NT2/D1 (cell line): ENCODE results near the gene CACNG4.

Experiments used
- DNase-seq: peaks from one replicate; pipeline ENCODE4 v3.0.0-alpha.2; 2011; ENCODE audit warnings: low read depth, low spot score
- H3K27me3 ChIP-seq: 2 replicates; pipeline ENCODE4 v1.6.0; 2011; ENCODE audit warnings: mild to moderate bottlenecking; ENCODE audit not compliant: insufficient read length, insufficient read depth
- H3K36me3 ChIP-seq: 2 replicates; pipeline ENCODE4 v1.6.1; 2011; ENCODE audit warnings: mild to moderate bottlenecking, low read length, mixed read lengths; ENCODE audit not compliant: insufficient read depth, insufficient read length
- H3K4me1 ChIP-seq: 2 replicates; pipeline ENCODE4 v1.5.1; 2011; ENCODE audit not compliant: insufficient read depth, insufficient read length
- H3K4me3 ChIP-seq: 2 replicates; pipeline ENCODE4 v1.5.1; 2011; ENCODE audit warnings: low read depth; ENCODE audit not compliant: insufficient read length
- H3K9ac ChIP-seq: 2 replicates; pipeline ENCODE4 v1.6.0; 2011; ENCODE audit warnings: low read depth; ENCODE audit not compliant: insufficient read length
- H3K9me3 ChIP-seq: 2 replicates; pipeline ENCODE4 v1.5.1; 2011; ENCODE audit warnings: mild to moderate bottlenecking, low read length; ENCODE audit not compliant: insufficient read depth
- SUZ12 ChIP-seq: IDR thresholded peaks from 2 replicates; pipeline ENCODE4 v1.6.1; 2011; ENCODE audit not compliant: insufficient read length, insufficient read depth; ENCODE audit errors: extremely low read depth
- YY1 ChIP-seq: IDR thresholded peaks from 2 replicates; pipeline ENCODE4 v1.6.1; 2011; ENCODE audit not compliant: insufficient read length, insufficient read depth
- ZNF274 ChIP-seq: IDR thresholded peaks from 2 replicates; pipeline ENCODE4 v1.6.1; 2011; ENCODE audit warnings: mild to moderate bottlenecking, low read depth, low read length

CACNG4 gene

GRCh38 chr17:66995944-66996343, 31.4 kb downstream of the CACNG4 start:
- TF ChIP-seq SUZ12 (no peak), YY1 (no peak), ZNF274 (no peak)
- no peaks in the 10 kb centered on the region for H3K27me3 ChIP-seq
- H3K9me3 ChIP-seq = peaks cover 11% of the 10 kb centered on the region; the same call in 1 of the 2 replicates
- DNase-seq = no peak
- peaks cover 12% of the 10 kb centered on the region for H3K36me3 ChIP-seq
- H3K4me1 ChIP-seq = no peaks in the 10 kb centered on the region
- H3K4me3 ChIP-seq = no peak overlapping the region
- H3K9ac ChIP-seq = no peak overlapping the region

GRCh38 chr17:66996926-66997325, 32.4 kb downstream of the CACNG4 start:
- no peaks in the 10 kb centered on the region for H3K27me3 ChIP-seq

GRCh38 chr17:67003231-67003630, 38.7 kb downstream of the CACNG4 start:
- Histone ChIP-seq H3K4me1 (no peaks in the 10 kb centered on the region), H3K9me3 (peaks cover 11% of the 10 kb centered on the region; the same call in 1 of the 2 replicates)
- DNase-seq = no peak

More at GRCh38 chr17:66996926-66997325, 32.4 kb downstream of the CACNG4 start:
- DNase-seq = no peak
- no peak for TF ChIP-seq ZNF274
- no peak for TF ChIP-seq SUZ12
- TF ChIP-seq YY1 = no peak
- no peak overlapping the region for H3K9ac ChIP-seq
- H3K4me1 ChIP-seq = no peaks in the 10 kb centered on the region
- H3K9me3 ChIP-seq = peaks cover 11% of the 10 kb centered on the region; the same call in 1 of the 2 replicates
- no peak overlapping the region for H3K4me3 ChIP-seq
- peaks cover 14% of the 10 kb centered on the region for H3K36me3 ChIP-seq

GRCh38 chr17:67004181-67004580, 39.7 kb downstream of the CACNG4 start:
- peaks cover 11% of the 10 kb centered on the region; the same call in 1 of the 2 replicates for H3K9me3 ChIP-seq
- H3K36me3 ChIP-seq = peaks cover 8% of the 10 kb centered on the region
- no peak overlapping the region for H3K9ac ChIP-seq
- TF ChIP-seq ZNF274 = no peak
- TF ChIP-seq SUZ12 = no peak
- TF ChIP-seq YY1 = no peak
- no peaks in the 10 kb centered on the region for H3K4me1 ChIP-seq
- no peaks in the 10 kb centered on the region for H3K27me3 ChIP-seq
- no peak overlapping the region for H3K4me3 ChIP-seq
- no peak for DNase-seq

More at GRCh38 chr17:67003231-67003630, 38.7 kb downstream of the CACNG4 start:
- H3K27me3 ChIP-seq = no peaks in the 10 kb centered on the region
- no peak overlapping the region for H3K9ac ChIP-seq
- no peak overlapping the region for H3K4me3 ChIP-seq
- no peak for TF ChIP-seq YY1
- TF ChIP-seq SUZ12 = no peak
- no peak for TF ChIP-seq ZNF274
- H3K36me3 ChIP-seq = peaks cover 8% of the 10 kb centered on the region

- no peak for TF ChIP-seq ZNF274
- no peak for TF ChIP-seq SUZ12
- no peak for TF ChIP-seq YY1
- DNase-seq = no peak
- Histone ChIP-seq H3K4me3 (no peak overlapping the region), H3K27me3 (no peaks in the 10 kb centered on the region), H3K36me3 (peaks cover 2% of the 10 kb centered on the region), H3K4me1 (peaks cover 1% of the 10 kb centered on the region), H3K9ac (no peak overlapping the region), H3K9me3 (no peaks in the 10 kb centered on the region)
Observed at GRCh38 chr17:67007266-67007665, 42.8 kb downstream of the CACNG4 start.

- Histone ChIP-seq H3K36me3 (peaks cover 2% of the 10 kb centered on the region), H3K9ac (no peak overlapping the region), H3K4me3 (no peak overlapping the region), H3K27me3 (no peaks in the 10 kb centered on the region), H3K4me1 (peaks cover 3% of the 10 kb centered on the region), H3K9me3 (no peaks in the 10 kb centered on the region)
- TF ChIP-seq ZNF274 (no peak), SUZ12 (no peak), YY1 (no peak)
- no peak for DNase-seq
Observed at GRCh38 chr17:67008101-67008500, 43.6 kb downstream of the CACNG4 start.

GRCh38 chr17:67011527-67012175, 47.1 kb downstream of the CACNG4 start:
- H3K9me3 ChIP-seq = no peaks in the 10 kb centered on the region
- H3K4me1 ChIP-seq = peaks cover 3% of the 10 kb centered on the region
- no peaks in the 10 kb centered on the region for H3K36me3 ChIP-seq
- no peak overlapping the region for H3K4me3 ChIP-seq
- TF ChIP-seq SUZ12 = no peak
- no peak for TF ChIP-seq ZNF274
- TF ChIP-seq YY1 = no peak
- H3K27me3 ChIP-seq = no peaks in the 10 kb centered on the region
- no peak for DNase-seq
- H3K9ac ChIP-seq = no peak overlapping the region

- Histone ChIP-seq H3K27me3 (no peaks in the 10 kb centered on the region), H3K36me3 (no peaks in the 10 kb centered on the region), H3K9me3 (no peaks in the 10 kb centered on the region), H3K4me1 (peaks cover 10% of the 10 kb centered on the region), H3K9ac (no peak overlapping the region), H3K4me3 (no peak overlapping the region)
- TF ChIP-seq SUZ12 (no peak), ZNF274 (no peak), YY1 (no peak)
- DNase-seq = no peak
Observed at GRCh38 chr17:67013891-67014290, 49.4 kb downstream of the CACNG4 start.
